Osteocyte (in vitro differentiated cells): ENCODE results near the gene ARHGEF11. TPM values are rescaled to one million over a fixed set of nuclear protein-coding genes. Genes with fewer than 3 reads are reported as not detected.

Experiments
- DNase-seq: peaks from one replicate; pipeline ENCODE4 v3.0.0; 2021; ENCODE audit warnings: mixed read lengths; ENCODE audit not compliant: unreplicated experiment; ENCODE audit errors: extremely low spot score
- H3K27ac Mint-ChIP-seq: one replicate; pipeline ENCODE4 v1.8.0; 2021; ENCODE audit warnings: mild to moderate bottlenecking, mixed read lengths; ENCODE audit not compliant: unreplicated experiment
- H3K27me3 Mint-ChIP-seq: one replicate; pipeline ENCODE4 v1.8.0; 2021; ENCODE audit warnings: mixed read lengths; ENCODE audit not compliant: unreplicated experiment
- H3K36me3 Mint-ChIP-seq: one replicate; pipeline ENCODE4 v1.8.0; 2021; ENCODE audit warnings: mixed read lengths; ENCODE audit not compliant: unreplicated experiment
- H3K4me1 Mint-ChIP-seq: one replicate; pipeline ENCODE4 v1.8.0; 2021; ENCODE audit warnings: mixed read lengths; ENCODE audit not compliant: unreplicated experiment
- H3K4me3 Mint-ChIP-seq: one replicate; pipeline ENCODE4 v1.8.0; 2021; ENCODE audit warnings: mild to moderate bottlenecking, moderate library complexity, mixed read lengths; ENCODE audit not compliant: unreplicated experiment
- H3K9me3 Mint-ChIP-seq: one replicate; pipeline ENCODE4 v1.8.0; 2021; ENCODE audit warnings: mixed read lengths; ENCODE audit not compliant: unreplicated experiment
- CTCF ChIP-seq: fragments of 200-600 bp; sonication (generic); IDR thresholded peaks from 2 replicates; pipeline ENCODE4 v1.5.0; 2021; ENCODE audit warnings: antibody characterized with exemption, mild to moderate bottlenecking, moderate library complexity
- total RNA-seq: library from RNA; stranded (reverse); gene quantifications from 2 replicates; pipeline ENCODE4 v1.2.1, GENCODE V29; 2021

Gene ARHGEF11
- total RNA-seq, 1 donor from 2014 or later: 42.2 TPM

DNA sequence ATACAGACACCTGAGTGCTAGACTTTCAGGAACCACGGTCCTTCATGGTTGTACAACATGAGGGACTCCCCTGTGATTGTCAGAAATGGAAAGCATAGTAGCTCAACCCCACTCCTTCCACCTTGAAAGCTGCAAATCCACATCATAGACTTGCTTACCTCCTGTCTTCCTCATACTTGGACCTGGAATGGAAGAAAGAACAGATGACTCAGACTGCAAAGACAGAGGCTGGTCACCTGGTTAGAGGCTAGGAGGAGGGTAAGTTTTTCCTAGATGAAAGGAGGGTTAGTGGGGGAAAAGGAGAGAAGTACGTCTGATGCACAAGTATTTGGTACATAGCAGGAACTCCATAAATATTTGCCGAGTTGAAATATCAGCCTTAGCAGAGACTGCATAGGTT, 87.9 kb downstream of the ARHGEF11 start:
- Mint-ChIP-seq H3K27me3 (no peaks in the 10 kb centered on the region), H3K4me1 (peaks cover 2% of the 10 kb centered on the region), H3K36me3 (peaks cover 50% of the 10 kb centered on the region), H3K27ac (no peak overlapping the region), H3K9me3 (no peaks in the 10 kb centered on the region), H3K4me3 (no peak overlapping the region)
- DNase-seq: no peak
- TF ChIP-seq CTCF: no peak

DNA sequence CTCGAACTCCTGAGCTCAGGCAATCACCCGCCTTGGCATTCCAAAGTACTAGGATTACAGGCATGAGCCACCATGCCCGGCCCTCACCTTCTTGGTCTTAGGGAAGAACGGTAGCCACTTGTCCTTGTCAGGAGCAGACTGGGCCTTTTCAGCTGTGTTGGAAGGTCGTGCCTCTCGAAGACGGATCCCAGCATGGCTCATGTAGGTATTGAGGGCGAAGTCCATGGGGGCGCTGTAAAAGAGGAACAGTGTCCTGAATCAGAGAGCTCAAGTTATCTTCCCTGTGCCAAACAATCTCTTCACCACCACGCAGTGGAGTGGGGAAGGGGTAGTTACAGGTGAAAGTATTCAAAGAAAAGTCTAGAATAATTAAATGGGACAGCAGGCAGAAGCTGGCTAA, 89.2 kb downstream of the ARHGEF11 start:
- H3K9me3 Mint-ChIP-seq: no peaks in the 10 kb centered on the region
- no peak for TF ChIP-seq CTCF
- no peak for DNase-seq
- H3K4me1 Mint-ChIP-seq: peaks cover 2% of the 10 kb centered on the region
- no peak overlapping the region for H3K4me3 Mint-ChIP-seq
- no peak overlapping the region for H3K27ac Mint-ChIP-seq
- H3K36me3 Mint-ChIP-seq: peaks cover 48% of the 10 kb centered on the region
- H3K27me3 Mint-ChIP-seq: no peaks in the 10 kb centered on the region

GRCh38 chr1:156953571-156953970, 92.0 kb downstream of the ARHGEF11 start:
- Mint-ChIP-seq H3K27ac (no peak overlapping the region), H3K9me3 (no peaks in the 10 kb centered on the region), H3K36me3 (peaks cover 54% of the 10 kb centered on the region), H3K4me1 (no peaks in the 10 kb centered on the region), H3K4me3 (no peak overlapping the region), H3K27me3 (no peaks in the 10 kb centered on the region)
- TF ChIP-seq CTCF: no peak
- DNase-seq: no peak

- Mint-ChIP-seq H3K9me3 (no peaks in the 10 kb centered on the region), H3K27me3 (no peaks in the 10 kb centered on the region), H3K4me3 (no peak overlapping the region), H3K27ac (no peak overlapping the region), H3K4me1 (no peaks in the 10 kb centered on the region), H3K36me3 (peaks cover 47% of the 10 kb centered on the region)
- no peak for DNase-seq
- no peak for TF ChIP-seq CTCF
Measured at GRCh38 chr1:156951371-156951770, 94.2 kb downstream of the ARHGEF11 start.

DNA sequence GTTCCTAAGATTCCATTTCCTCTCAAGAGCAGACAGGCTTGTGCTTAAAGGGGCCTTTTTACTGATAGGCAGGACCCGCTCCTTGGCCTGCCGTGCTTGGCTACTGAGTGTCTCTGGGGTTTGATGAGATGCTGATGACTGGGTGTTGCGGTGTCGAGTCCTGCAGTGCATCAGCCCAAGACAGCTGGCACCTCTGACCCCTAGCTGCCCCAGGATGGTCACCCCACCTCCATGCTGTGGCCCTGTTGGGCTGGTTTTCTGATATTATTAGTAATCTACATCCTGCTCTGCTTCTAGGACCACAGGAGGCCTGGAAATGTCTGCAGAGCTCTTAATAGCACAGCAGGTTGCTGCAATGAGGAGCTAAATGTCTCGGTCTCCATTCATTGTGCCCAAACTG, 96.4 kb downstream of the ARHGEF11 start:
- H3K9me3 Mint-ChIP-seq: no peaks in the 10 kb centered on the region
- H3K4me1 Mint-ChIP-seq: no peaks in the 10 kb centered on the region
- no peak overlapping the region for H3K27ac Mint-ChIP-seq
- no peak overlapping the region for H3K4me3 Mint-ChIP-seq
- no peaks in the 10 kb centered on the region for H3K27me3 Mint-ChIP-seq
- DNase-seq: no peak
- no peak for TF ChIP-seq CTCF
- peaks cover 56% of the 10 kb centered on the region for H3K36me3 Mint-ChIP-seq
